HG03159 (cell line): ENCODE results near the gene KISS1R.

Experiments used
- ATAC-seq: cut with Tn5 transposase; IDR thresholded peaks from one replicate; pipeline ENCODE4 v1.9.1; 2021; ENCODE audit warnings: mild to moderate bottlenecking, moderate library complexity; ENCODE audit not compliant: unreplicated experiment

KISS1R gene

GRCh38 chr19:934865-935479 lies 17.8 kb downstream of the KISS1R start:
- no peak for ATAC-seq

- ATAC-seq, result no peak
Measured at GRCh38 chr19:936175-936546, 19.0 kb downstream of the KISS1R start.

GRCh38 chr19:937259-937694 lies 20.1 kb downstream of the KISS1R start:
- ATAC-seq, result no peak

- ATAC-seq, result no peak
Measured at GRCh38 chr19:938233-938923, 21.2 kb downstream of the KISS1R start.

- ATAC-seq, result no peak
Measured at GRCh38 chr19:939439-939838, 22.3 kb downstream of the KISS1R start.

- no peak for ATAC-seq
Measured at GRCh38 chr19:939922-940321, 22.8 kb downstream of the KISS1R start.

GRCh38 chr19:940591-941291 lies 23.6 kb downstream of the KISS1R start:
- no peak for ATAC-seq

- ATAC-seq, result no peak
Measured at GRCh38 chr19:941292-942132, 24.4 kb downstream of the KISS1R start.

- no peak for ATAC-seq
Measured at GRCh38 chr19:942133-942645, 25.1 kb downstream of the KISS1R start.

- no peak for ATAC-seq
Measured at GRCh38 chr19:943551-944170, 26.5 kb downstream of the KISS1R start.

GRCh38 chr19:944171-944567 lies 27.0 kb downstream of the KISS1R start:
- no peak for ATAC-seq

GRCh38 chr19:944663-945241 lies 27.6 kb downstream of the KISS1R start:
- ATAC-seq, result no peak

- no peak for ATAC-seq
Measured at GRCh38 chr19:945401-946252, 28.5 kb downstream of the KISS1R start.

- peak; percentile 18 for ATAC-seq
Measured at GRCh38 chr19:947090-947706, 30.1 kb downstream of the KISS1R start.

- peak; percentile 73 for ATAC-seq
Measured at GRCh38 chr19:947707-948539, 30.8 kb downstream of the KISS1R start.

GRCh38 chr19:948842-949496 lies 31.8 kb downstream of the KISS1R start:
- no peak for ATAC-seq

GRCh38 chr19:950352-951066 lies 33.4 kb downstream of the KISS1R start:
- no peak for ATAC-seq
